Neural crest cell (in vitro differentiated cells): ENCODE measurements around the gene SH2D4B. TPM values are rescaled to one million over a fixed set of nuclear protein-coding genes. Genes with fewer than 3 reads are reported as not detected.
A peak's percentile ranks its signal among the peaks of the same experiment; 100 is the strongest.

Experiments used
- DNase-seq: peaks from one replicate; pipeline ENCODE4 v3.0.0; 2021; ENCODE audit warnings: low read depth, mixed read lengths, low spot score
- H3K27ac Mint-ChIP-seq: one replicate; pipeline ENCODE4 v1.8.0; 2021; ENCODE audit warnings: mild to moderate bottlenecking, mixed read lengths; ENCODE audit not compliant: unreplicated experiment
- H3K27me3 Mint-ChIP-seq: 2 replicates; pipeline ENCODE4 v1.8.0; 2021; ENCODE audit warnings: low read depth, mild to moderate bottlenecking, mixed read lengths
- H3K36me3 Mint-ChIP-seq: 2 replicates; pipeline ENCODE4 v1.8.0; 2021; ENCODE audit warnings: low read depth, mild to moderate bottlenecking, mixed read lengths
- H3K4me1 Mint-ChIP-seq: 2 replicates; pipeline ENCODE4 v1.8.0; 2021; ENCODE audit warnings: mixed read lengths
- H3K4me3 Mint-ChIP-seq: one replicate; pipeline ENCODE4 v1.8.0; 2021; ENCODE audit warnings: mild to moderate bottlenecking, mixed read lengths
- H3K9me3 Mint-ChIP-seq: 2 replicates; pipeline ENCODE4 v1.8.0; 2021; ENCODE audit warnings: mixed read lengths
- total RNA-seq: library from RNA; stranded (reverse); gene quantifications from 2 replicates; pipeline ENCODE4 v1.2.1, GENCODE V29; 2021
- TF ChIP-seq, protein P1 (sequence below): fragments of 200-600 bp; sonication (generic); conservative IDR thresholded peaks from 2 replicates; pipeline ENCODE4 v1.5.0; 2021; ENCODE audit warnings: antibody characterized with exemption, mild to moderate bottlenecking

The SH2D4B gene
- total RNA-seq, 1 donor from 2014 or later = 0.09 TPM

DNA sequence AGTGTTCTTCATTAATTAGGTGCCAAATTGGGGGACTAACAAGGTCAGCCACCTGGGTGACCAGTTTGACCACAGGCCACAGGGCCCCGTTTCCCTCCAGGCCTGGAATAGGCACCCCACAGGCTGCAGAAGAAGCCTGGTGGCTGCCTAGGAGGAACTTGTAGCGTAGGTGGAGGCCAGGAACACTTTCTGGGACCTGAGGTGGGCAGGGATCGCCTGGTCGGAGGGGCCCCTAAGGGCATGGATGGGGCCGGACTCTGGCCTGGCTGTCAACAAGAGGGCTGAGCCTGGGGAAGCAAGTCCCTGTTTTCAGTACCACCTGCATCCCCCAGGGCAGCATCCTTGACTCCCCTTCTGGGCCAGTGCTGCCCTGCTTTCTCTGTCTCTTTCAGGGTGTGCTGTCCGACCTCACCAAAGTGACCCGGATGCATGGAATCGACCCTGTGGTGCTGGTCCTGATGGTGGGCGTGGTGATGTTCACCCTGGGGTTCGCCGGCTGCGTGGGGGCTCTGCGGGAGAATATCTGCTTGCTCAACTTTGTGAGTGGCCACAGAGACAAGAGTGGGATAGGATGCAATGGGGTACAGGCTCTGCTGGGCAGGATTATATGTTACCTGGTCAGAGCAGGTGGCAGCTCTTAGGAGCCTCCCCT, 30.7 kb upstream of the SH2D4B start:
- no peaks in the 10 kb centered on the region for H3K9me3 Mint-ChIP-seq
- H3K27ac Mint-ChIP-seq = no peak overlapping the region
- DNase-seq = no peak
- peaks cover 4% of the 10 kb centered on the region for H3K36me3 Mint-ChIP-seq
- no peak overlapping the region for H3K4me3 Mint-ChIP-seq
- no peaks in the 10 kb centered on the region for H3K27me3 Mint-ChIP-seq
- TF ChIP-seq, protein P1, sequence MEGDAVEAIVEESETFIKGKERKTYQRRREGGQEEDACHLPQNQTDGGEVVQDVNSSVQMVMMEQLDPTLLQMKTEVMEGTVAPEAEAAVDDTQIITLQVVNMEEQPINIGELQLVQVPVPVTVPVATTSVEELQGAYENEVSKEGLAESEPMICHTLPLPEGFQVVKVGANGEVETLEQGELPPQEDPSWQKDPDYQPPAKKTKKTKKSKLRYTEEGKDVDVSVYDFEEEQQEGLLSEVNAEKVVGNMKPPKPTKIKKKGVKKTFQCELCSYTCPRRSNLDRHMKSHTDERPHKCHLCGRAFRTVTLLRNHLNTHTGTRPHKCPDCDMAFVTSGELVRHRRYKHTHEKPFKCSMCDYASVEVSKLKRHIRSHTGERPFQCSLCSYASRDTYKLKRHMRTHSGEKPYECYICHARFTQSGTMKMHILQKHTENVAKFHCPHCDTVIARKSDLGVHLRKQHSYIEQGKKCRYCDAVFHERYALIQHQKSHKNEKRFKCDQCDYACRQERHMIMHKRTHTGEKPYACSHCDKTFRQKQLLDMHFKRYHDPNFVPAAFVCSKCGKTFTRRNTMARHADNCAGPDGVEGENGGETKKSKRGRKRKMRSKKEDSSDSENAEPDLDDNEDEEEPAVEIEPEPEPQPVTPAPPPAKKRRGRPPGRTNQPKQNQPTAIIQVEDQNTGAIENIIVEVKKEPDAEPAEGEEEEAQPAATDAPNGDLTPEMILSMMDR = no peak
- peaks cover 64% of the 10 kb centered on the region for H3K4me1 Mint-ChIP-seq

GRCh38 chr10:80509108-80509402, 28.6 kb upstream of the SH2D4B start:
- H3K27ac Mint-ChIP-seq = no peak overlapping the region
- no peaks in the 10 kb centered on the region for H3K27me3 Mint-ChIP-seq
- no peak overlapping the region for H3K4me3 Mint-ChIP-seq
- no peak for DNase-seq
- TF ChIP-seq, protein P1 = no peak
- peaks cover 3% of the 10 kb centered on the region for H3K36me3 Mint-ChIP-seq
- peaks cover 43% of the 10 kb centered on the region for H3K4me1 Mint-ChIP-seq
- H3K9me3 Mint-ChIP-seq = no peaks in the 10 kb centered on the region

DNA sequence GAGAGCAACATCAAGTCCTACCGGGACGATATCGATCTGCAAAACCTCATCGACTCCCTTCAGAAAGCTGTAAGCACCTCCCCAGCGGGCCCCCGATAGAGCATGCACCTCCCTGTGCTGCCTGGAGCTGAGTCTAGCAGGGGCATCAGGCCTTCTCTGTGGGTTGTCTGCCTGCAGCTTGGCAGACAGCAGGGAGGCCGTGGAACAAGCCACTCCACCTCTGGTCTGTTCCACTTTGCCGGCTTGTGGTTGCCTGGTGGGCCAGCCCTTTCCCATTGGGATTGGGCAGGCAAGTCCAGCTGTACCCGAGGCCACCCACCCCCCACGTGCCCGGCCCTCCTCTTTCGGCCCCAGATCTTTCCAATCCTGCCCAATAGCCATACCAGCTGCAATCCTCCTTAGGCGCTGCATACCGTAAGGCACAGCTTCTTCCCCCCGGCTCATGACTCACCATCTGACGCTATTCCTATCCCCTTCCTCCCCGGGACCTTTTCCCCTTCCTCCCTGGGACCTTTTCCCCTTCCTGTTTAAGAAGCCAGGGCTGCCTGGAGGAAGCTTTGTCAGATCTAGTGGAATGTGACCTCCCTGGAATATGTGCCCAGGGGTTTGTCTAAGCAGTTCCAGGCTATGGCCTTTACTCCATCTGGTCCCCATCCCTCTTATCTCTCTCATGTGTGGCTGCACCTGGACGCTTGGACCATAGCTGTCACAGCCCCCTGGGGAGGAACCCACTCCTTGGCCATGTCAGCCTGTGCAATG, 28.1 kb upstream of the SH2D4B start:
- TF ChIP-seq, protein P1 = no peak
- Mint-ChIP-seq H3K36me3 (peaks cover 7% of the 10 kb centered on the region), H3K4me3 (no peak overlapping the region), H3K9me3 (no peaks in the 10 kb centered on the region), H3K4me1 (peaks cover 38% of the 10 kb centered on the region), H3K27me3 (no peaks in the 10 kb centered on the region), H3K27ac (peak overlapping the region; percentile 95)
- DNase-seq = no peak

GRCh38 chr10:80512031-80512526, 25.6 kb upstream of the SH2D4B start:
- TF ChIP-seq, protein P1 = no peak
- Mint-ChIP-seq H3K9me3 (no peaks in the 10 kb centered on the region), H3K27me3 (no peaks in the 10 kb centered on the region), H3K27ac (no peak overlapping the region), H3K36me3 (peaks cover 9% of the 10 kb centered on the region), H3K4me3 (no peak overlapping the region), H3K4me1 (peaks cover 27% of the 10 kb centered on the region)
- no peak for DNase-seq

DNA sequence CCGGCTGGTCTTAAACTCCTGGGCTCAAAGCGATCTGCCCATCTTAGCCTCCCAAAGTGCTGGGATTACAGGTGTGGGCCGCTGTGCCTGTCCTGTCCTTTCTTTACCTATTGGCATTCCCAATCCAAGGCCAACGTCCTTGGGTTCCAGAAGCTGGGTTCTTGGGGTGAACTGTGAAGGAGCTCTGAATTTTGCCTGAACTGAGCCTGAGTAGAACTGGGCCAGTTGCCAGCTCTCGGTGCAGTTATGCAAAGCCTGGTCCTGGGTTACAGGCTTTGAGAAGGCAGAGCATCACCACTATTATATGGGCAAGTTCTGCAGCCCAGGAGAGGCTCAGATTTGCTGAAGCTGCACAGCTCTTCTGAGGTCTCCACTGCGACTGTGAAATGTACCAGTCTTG, 24.6 kb upstream of the SH2D4B start:
- Mint-ChIP-seq H3K27ac (no peak overlapping the region), H3K4me1 (peaks cover 20% of the 10 kb centered on the region), H3K4me3 (no peak overlapping the region), H3K27me3 (no peaks in the 10 kb centered on the region), H3K36me3 (peaks cover 9% of the 10 kb centered on the region), H3K9me3 (no peaks in the 10 kb centered on the region)
- TF ChIP-seq, protein P1 = no peak
- DNase-seq = no peak
